Measurements from ENCODE around the gene ACKR4. TPM values are rescaled to one million over a fixed set of nuclear protein-coding genes. Genes with fewer than 3 reads are reported as not detected.

The ACKR4 gene
- total and polyA plus RNA-seq, 2 of the 8 experiments (the other 6 are each of a cell fraction or from before 2014, with no cell fraction given): not detected

GRCh38 chr3:132595014-132595413, 2.1 kb upstream of the ACKR4 start:
- ChIA-PET CTCF (ENCODE audit: partially characterized antibody) (interaction anchor here (0.6 to 2.2 kb wide), 5 partner anchors 23 to 984 kb away, joined by 3 to 12 read pairs (median 4); no protein-coding TSS in a partner anchor), POLR2A (ENCODE audit: partially characterized antibody) (interaction anchor here (1.2 kb wide), 1 partner anchor 11 kb away, joined by 3 read pairs; no protein-coding TSS in a partner anchor)
- H3K4me2 ChIP-seq (ENCODE audit: insufficient read depth in 1 of 2, low read depth in 2 of 2, low read length in 2 of 2): no peak overlapping the region
- H4K5ac ChIP-seq (ENCODE audit: insufficient read length, low read depth, low read length): no peak overlapping the region
- no peak overlapping the region for H2AK5ac ChIP-seq (ENCODE audit: low read depth, low read length)
- no peak overlapping the region for H3K14ac ChIP-seq (ENCODE audit: insufficient read length)
- no peak overlapping the region for H2BK20ac ChIP-seq (ENCODE audit: low read length)
- H2BK120ac ChIP-seq (replicated peaks; ENCODE audit: low read depth, low read length): no peak overlapping the region
- H2AFZ ChIP-seq (ENCODE audit: low read length): no peak overlapping the region
- H3K56ac ChIP-seq (replicated peaks; ENCODE audit: insufficient read length, low read depth, low read length): no peak overlapping the region
- H3K27ac ChIP-seq (ENCODE audit: low read depth, low read length): no peak overlapping the region
- H3K4ac ChIP-seq (replicated peaks; ENCODE audit: insufficient read length, low read depth, low read length): no peak overlapping the region
- no peaks in the 10 kb centered on the region for H4K20me1 ChIP-seq (replicated peaks in 1 of 2; ENCODE audit: control insufficient read depth in 1 of 2, insufficient read depth in 2 of 2, low read length in 2 of 2)
- no peaks in the 10 kb centered on the region for H3K9me3 ChIP-seq (ENCODE audit: insufficient read depth in 2 of 2, low read depth in 1 of 2, low read length in 1 of 2)
- no peaks in the 10 kb centered on the region for H3K23me2 ChIP-seq (ENCODE audit: low read depth, low read length)
- no peaks in the 10 kb centered on the region for H3K36me3 ChIP-seq (ENCODE audit: control insufficient read depth in 2 of 4, insufficient read depth in 4 of 4, low read length in 3 of 4)
- H3K4me1 ChIP-seq (replicated peaks in 1 of 4; ENCODE audit: control insufficient read depth in 3 of 4, insufficient read depth in 4 of 4, low read length in 3 of 4): no peaks in the 10 kb centered on the region; a peak in 1 of 7 replicates
- TF ChIP-seq TEAD4 (IDR thresholded peaks at IDR 0.05; ENCODE audit: low read depth, low read length) (peak; percentile 54), TBP (IDR thresholded peaks at IDR 0.05; ENCODE audit: low read depth, low read length) (no peak), JUN (IDR thresholded peaks at IDR 0.05; ENCODE audit: low read depth, low read length) (no peak), CBX8 (IDR thresholded peaks at IDR 0.05; ENCODE audit: borderline replicate concordance, low read depth, low read length) (no peak)
- DNase-seq (ENCODE audit: low read depth in 1 of 2, low spot score in 2 of 2) (no peak), FAIRE-seq (no peak)
- no peak overlapping the region for H3K23ac ChIP-seq (ENCODE audit: insufficient read length)
- H3K27me3 ChIP-seq (replicated peaks in 1 of 4; ENCODE audit: control insufficient read depth in 3 of 4, extremely low read depth in 1 of 4, insufficient read depth in 3 of 4, low read length in 3 of 4): no peaks in the 10 kb centered on the region
- no peak overlapping the region for H2BK15ac ChIP-seq (ENCODE audit: low read length)
- no peaks in the 10 kb centered on the region for H3K79me2 ChIP-seq (ENCODE audit: control insufficient read depth in 1 of 2, insufficient read depth in 2 of 2, low read length in 2 of 2)
- no peaks in the 10 kb centered on the region for H3K79me1 ChIP-seq (ENCODE audit: low read depth, low read length)
- no peak overlapping the region for H2BK5ac ChIP-seq (ENCODE audit: low read depth, low read length)
- no peak overlapping the region for H3K18ac ChIP-seq (ENCODE audit: extremely low read depth, low read length)
- no peak overlapping the region for H2BK12ac ChIP-seq (ENCODE audit: low read depth, low read length)
- no peak overlapping the region for H3K4me3 ChIP-seq (ENCODE audit: extremely low read depth in 1 of 4, insufficient read depth in 2 of 4, low read depth in 3 of 4, low read length in 4 of 4)
- peak overlapping the region in 1 of 4 experiments; percentile 24; a peak in 1 of 7 replicates for H3K9ac ChIP-seq (replicated peaks in 1 of 4; ENCODE audit: extremely low read depth in 1 of 4, low read depth in 3 of 4, low read length in 3 of 4)
- H4K91ac ChIP-seq (replicated peaks; ENCODE audit: insufficient read length, low read length): no peak overlapping the region
- H4K8ac ChIP-seq (ENCODE audit: extremely low read depth, insufficient read depth, low read length): no peak overlapping the region
